EH (cell line): ENCODE results near the gene PDE5A.

Experiments used
- DNase-seq: peaks from one replicate; pipeline ENCODE4 v3.0.0-alpha.2; 2015; ENCODE audit warnings: low read depth

Gene PDE5A

GRCh38 chr4:119585771-119586170 is 42.8 kb downstream of the PDE5A start:
- no peak for DNase-seq

DNA sequence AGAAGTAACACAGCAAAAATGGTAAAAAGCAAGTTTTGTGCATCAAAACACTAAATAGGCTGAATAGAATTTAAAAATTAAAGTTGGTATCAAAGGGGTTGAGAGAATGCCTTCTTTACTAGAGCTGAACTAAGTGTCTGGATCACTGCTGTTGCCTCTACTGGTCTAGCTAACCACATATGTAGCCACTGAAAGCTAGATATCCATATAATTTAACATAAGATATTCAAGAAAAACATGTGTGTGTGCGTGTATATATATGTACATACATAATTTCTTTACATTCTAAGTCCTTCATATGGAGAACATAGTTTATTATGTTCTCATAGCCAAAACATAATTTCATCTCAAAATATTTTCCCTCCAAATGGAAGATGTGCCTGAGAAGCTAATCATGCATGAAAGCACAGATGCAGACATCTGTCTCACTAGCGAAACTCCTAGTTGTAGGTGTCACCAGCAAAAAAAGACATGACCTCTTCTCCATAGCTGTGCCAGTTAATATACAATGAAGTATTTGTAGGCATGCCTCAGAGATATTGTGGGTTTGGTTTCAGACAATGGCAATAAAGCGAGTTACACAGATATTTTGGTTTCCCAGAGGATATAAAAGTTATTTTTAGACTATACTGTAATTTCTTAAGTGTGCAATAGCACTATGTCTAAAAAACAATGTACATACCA is 47.3 kb downstream of the PDE5A start:
- DNase-seq = no peak

GRCh38 chr4:119580293-119580692 is 48.3 kb downstream of the PDE5A start:
- no peak for DNase-seq

DNA sequence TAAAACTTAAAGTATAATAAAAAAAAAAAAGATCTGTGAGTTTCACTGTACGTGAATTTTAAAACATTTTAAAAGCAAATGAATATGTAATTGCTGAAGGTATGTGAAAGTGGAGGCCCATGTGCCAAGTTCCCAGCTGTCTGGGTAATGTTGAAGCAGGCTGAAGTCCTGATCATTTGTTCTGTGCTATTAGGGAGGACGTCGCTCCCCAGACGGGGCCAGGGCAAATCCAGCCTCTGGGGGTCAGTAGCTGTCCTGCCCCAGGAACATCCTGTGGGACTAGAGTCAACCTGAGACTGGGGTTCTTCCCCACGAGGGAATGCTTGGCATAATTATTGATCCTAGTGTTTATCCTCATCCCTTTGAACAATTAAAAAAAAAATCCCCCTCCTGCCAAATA is 48.8 kb downstream of the PDE5A start:
- no peak for DNase-seq

GRCh38 chr4:119570401-119570800 is 58.2 kb downstream of the PDE5A start:
- peak; percentile 83 for DNase-seq

DNA sequence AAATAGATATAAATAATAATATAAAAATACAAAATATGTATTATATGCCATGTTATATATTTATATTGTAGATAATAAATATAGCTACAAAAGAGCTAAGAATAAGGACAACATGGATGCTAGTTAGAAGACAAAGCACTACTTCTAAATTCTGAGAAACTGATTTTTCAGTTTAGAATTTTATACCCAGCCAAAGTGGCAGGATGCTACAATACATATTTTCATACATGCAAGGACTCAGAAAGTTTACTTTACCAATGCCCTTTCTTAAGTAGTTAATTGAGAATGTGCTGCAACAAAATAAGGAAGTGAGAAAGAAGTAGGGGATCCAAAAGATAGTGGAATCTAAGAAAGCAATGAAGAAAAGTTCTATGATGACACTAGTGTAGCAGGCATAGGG is 64.5 kb downstream of the PDE5A start:
- DNase-seq = no peak

DNA sequence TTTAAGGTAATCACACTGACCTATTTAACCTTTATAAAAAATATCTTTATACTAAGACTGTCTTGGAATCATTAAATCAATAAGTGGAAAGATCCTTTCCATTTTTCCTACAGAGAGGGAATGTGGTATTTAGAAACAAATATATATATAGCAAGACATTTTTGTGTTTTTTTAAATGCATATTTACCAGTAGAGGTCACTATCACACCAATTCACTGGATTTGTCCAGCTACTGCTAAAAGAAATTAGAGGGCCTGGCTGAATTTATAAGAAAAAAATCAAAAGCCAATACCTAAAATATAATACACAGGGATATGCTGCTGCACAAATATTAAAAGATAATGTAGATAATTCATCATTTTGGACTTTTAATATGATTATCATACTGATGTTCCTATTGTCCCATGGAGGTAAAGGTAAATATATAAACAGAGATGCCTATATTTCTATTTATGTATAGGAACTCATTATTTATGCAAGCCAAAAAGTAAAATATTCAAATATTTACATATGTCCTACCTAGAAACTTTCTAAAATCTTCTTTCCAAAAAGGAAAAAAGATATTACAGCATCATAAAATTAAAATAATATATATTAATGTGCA is 69.5 kb downstream of the PDE5A start:
- DNase-seq = peak; percentile 75

DNA sequence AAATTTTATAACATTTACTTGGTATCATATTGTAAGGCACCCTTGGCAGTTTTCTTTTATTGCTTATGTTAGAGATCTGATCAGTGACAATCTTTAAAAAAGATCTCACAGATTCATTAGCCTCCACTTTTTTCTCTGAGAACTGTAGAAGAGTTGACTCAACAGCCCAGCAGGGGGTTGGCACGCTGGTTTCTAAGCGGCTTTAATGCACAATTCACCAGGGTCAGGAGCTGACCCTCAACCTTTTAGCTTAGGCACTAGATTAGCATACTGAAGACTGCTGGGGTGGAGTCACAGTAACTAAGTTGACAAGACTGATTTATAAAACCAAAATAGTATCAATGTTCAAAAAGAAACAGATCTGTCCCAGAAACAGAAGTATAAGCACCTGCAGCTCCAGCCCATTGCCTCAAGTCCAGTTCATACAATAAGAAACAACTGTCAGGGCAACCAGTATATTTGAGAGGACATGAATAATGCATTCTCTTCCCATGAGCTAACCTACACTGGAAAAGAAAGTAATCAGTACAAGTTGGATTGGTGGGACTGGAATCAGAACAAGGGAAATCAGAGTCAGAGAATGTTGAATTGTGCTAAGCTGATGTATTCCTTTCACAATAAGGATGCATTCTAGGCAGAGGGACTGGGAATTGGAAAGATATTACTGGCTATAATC is 77.6 kb downstream of the PDE5A start:
- DNase-seq = peak; percentile 62

DNA sequence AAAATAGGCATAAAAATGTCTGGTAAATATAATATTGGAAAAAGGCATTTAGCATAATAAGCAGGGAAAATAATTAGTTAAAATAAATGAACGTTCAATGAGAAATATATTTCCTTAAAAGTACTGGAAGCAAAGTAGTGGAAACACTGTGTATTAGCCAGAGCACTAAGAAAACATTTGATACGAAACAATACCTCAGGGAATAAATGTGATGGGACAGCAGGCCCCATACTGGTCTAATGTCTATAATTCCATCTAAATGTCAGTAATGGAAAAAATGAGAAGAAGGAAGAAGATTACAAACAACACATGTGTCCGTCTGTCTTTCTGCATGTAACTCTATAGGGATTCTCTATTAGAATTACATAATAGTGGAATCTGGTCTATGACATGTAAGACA is 79.0 kb downstream of the PDE5A start:
- no peak for DNase-seq

DNA sequence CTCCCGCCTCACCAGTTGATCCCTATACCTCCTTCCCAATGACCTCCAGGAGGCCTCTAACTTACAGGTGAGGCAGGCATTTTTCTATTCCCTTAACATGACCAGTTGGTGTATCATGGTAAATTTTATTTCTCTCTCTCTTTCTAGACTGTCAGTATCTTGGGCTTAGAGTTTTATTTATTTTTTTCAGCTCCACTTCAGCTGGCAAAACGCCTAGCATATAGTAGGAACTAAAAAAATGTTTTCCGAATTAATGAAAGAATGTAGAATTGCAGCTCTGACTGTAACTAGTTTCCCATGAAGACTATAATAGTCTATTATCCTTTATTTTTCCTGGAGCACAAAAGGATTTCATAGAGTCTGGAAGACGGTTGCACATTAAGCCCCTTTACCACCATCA is 84.8 kb downstream of the PDE5A start:
- peak; percentile 63 for DNase-seq

- DNase-seq = no peak
Measured at GRCh38 chr4:119543187-119543586, 85.4 kb downstream of the PDE5A start.

GRCh38 chr4:119540249-119540648 is 88.4 kb downstream of the PDE5A start:
- no peak for DNase-seq

DNA sequence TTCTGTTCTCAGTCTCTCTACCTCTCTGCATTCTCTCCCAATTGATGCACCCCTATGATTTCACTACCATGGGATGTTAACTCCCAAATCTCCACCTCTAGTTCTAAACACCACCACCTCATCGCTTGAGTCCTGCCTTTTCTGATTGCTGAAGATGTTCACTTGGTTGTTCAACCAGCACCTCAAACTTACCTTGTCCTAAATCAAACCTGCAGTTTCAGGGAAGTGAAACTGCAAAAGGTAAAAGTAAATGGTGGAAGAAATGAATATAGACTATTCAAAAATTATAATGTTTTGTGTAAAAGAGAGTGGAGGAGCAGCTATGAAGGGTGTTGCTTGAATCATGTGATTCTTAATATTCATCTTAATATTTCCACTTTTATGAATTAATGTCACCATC is 91.0 kb downstream of the PDE5A start:
- no peak for DNase-seq

DNA sequence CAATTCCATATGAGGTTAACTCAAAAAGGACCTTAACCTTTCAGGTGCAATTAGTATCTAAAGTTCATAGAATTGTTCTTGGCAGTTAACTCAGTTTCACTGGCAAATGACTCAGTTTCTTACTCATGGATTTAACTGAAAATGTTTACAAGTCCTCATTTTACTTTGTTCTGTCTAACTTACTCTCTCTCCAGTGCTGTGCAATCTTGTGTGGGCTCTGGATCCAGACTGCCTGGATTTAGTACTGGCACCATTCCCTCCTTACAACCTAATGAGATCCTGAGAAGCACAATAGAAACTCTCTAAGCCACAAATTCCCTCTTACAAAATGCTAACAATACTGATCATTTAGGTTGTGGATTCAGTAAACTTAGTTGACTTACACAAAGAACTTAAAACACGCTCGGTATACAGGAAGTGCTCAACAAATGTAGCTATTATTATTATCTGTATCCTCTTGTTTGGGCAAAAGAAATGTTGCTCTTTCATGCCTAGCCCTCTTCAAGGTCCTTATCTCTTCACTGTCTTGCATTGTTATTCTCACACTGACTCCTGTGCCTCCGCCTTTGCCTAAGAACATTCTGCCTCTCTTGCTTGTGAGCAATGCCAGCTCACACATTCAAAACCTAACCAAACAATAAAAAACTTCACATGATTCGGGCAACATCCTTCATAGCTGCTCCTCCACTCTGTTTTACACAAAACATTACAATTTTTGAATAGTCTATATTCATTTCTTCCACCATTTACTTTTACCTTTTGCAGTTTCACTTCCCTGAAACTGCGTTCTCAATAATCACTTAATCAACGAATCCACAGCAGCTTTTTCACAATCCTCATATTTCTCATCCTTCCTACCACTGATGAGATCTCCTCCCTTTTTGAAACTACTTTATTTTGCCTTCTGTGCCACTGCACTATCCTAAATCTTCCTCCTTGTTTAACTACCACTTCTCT is 91.8 kb downstream of the PDE5A start:
- peak; percentile 62 for DNase-seq

DNA sequence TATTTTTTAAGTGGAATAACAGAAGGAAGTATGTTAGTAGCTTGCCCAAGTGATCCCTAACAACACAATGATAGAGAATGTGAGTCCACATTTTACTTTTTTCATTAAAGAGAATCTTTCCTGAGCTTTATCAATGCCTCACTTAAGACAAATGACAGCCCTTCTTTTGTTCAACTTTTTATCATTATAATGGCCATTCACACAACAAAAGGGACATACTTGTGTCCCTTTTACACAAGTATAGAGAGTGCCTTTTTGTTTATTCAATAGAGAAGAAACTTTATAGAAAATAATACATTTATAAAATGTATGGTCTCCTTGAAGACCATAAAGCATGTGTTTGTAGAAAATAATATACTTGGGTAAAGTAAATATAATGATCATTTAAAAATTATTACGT is 96.3 kb downstream of the PDE5A start:
- DNase-seq = no peak

DNA sequence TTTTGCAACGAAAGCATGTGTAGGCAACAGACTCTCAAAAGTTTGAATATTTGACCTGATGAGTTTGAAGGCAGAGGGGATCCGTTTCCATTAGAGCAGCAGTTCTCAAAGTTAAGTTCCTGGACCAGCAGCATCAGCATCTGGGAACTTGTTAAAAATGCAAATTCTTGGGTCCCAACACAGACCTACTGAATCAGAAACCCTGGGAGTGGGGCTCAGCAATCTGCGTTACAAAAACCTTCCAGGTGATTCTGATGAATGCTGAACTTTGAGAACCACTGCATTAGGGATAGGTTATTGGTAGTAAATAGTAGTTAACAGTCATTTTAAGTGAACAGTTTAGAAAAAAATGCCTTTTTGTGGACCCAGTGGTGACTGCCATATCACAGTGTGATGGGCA is 98.8 kb downstream of the PDE5A start:
- no peak for DNase-seq

- DNase-seq = peak; percentile 66
Measured at GRCh38 chr4:119526786-119527550, 101.6 kb downstream of the PDE5A start.

DNA sequence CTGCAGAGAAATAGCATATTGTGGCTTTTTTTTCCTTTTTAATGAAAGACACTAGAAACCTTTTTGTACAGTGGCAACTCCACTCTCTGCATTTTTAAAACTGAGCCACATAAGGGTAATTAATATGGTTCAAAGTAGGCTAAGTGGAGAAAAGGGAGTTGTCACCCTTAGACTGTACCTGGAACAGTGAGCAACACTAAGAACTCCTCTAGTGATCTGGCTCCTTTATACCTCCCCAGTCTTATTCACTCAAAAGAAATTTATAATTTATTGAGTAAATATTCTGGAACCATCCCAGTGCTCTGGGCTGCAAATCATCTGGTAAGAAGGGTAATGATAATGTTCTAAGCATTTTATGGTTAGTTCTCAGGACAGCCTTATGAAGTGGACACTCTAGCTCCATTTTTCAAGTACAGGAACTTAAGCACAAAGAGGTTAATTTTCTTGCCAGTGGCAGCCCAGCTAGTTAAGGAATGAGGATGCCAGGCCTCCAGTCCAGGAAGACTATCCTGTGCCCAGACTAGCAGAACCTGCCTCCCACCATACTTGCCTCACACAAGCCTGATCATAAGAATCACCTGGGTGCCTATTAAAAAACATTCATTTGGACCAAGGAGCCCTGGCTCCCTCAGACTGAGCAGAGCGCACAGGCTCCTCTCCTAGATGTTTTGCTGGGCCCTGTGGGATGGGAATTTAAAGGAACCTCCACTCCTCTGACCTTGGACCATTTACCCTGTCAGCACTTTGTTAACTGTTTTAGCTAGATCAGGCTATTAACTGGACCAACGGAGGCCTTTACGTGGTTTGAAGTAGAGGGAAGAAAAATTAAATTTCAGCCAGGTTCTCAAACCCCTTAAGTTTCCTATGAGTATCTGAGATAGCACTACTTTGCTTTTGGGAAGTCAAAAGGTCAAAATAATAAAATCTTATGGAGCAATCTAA is 102.6 kb downstream of the PDE5A start:
- DNase-seq = peak; percentile 69

GRCh38 chr4:119525005-119525749 is 103.4 kb downstream of the PDE5A start:
- DNase-seq = peak; percentile 88

DNA sequence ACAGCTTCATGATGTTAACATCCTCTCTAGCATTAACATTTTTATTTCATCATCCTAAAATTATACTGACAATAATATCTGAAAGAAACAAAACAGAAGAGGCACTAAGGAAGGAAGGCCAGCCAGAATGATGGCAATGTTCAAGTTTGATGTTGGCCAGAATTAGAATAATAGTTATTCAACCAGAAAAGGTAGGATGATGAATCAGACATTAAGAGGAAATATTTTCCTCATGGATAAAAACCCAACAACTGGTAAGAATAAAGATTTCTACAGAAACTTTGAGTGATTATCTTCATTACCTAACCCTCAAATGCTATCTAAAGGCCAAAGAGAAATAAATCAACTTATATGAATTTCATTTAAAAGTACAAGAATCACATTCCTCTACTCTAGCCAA is 105.2 kb downstream of the PDE5A start:
- no peak for DNase-seq
